GM18868 (cell line): ENCODE data around the gene HLA-E.
"Not testable (repeated sequence)": the region's sequence is repeated elsewhere in the genome, so short reads cannot be mapped to it uniquely, and the experiment has no call there.

Source experiments
- ATAC-seq: cut with Tn5 transposase; IDR thresholded peaks from one replicate; pipeline ENCODE4 v1.9.1; 2021; ENCODE audit warnings: mild to moderate bottlenecking, moderate library complexity; ENCODE audit not compliant: unreplicated experiment

HLA-E gene

GRCh38 chr6:30500421-30501355 lies 11.4 kb downstream of the HLA-E start:
- ATAC-seq: no peak

- ATAC-seq: no peak
Measured at GRCh38 chr6:30507849-30508827, 18.8 kb downstream of the HLA-E start.

DNA sequence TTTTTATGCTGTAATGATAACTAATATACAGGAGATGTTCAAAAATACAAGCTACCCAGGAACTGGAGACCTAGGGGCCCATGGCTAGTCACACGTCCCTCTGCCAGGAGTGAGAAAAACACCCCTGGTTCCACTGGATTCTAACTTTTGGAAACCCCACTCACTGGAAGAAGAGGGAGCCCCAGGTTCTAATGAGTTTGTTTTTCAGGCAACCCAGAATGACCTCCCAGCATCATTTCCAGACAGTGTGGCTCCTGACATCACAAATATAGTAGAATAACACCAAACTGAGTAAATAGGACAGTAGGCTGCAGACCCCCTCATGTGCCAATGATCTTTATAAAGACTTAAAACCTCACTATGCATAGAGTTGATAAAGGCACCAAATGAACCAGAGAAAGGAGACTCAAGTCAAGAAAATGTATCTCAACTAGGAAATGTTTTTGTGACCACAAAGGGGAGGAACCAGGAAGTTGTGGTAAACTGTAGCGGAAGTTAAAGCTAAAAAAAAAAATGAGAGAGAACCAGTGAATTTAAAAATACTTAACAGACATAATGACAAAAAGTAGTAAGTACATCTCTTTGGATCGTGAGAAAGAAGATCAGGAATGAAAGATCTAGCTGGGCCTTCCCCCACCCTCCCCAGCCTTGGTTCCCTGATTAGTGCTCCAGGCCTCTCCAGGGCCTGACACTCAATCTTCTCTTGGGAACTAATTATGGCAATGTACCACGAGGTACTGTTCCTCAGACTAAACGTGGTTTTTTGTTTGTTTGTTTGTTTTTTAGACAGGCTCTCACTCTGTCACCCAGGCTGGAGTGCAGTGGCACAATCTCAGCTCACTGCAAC lies 19.8 kb downstream of the HLA-E start:
- no peak for ATAC-seq

DNA sequence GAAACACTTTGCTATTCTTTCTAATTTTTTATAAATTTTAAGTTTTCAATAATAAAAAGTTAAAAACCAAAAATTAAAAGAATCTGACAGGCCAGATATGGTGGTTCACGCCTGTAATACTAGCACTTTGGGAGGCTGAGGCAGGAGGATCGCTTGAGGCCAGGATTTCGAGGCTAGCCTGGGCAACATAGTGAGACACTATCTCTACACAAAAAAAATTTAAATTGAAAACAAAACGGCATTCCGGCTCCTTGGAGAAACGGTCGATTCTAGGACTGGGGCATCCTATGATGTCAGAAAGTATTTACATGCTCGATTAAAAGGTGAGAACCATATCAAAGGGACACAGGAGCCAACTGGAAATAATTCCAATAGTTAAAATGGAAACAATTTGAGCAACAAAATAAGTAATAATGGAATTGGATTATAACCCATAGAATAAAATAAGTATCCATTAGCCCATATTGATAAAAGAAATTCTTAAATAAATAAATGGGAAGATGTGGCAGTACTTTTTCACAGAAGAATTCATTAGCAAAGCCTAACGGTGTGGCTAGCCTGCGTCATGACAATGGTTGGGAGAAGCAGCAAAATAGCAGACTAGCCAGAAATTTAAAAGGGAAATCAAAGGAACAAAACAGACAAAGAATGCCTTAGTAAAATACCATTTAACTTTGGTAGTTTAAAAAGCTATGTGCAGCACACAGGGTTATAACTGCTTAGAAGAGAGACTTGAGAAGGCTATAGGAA lies 21.3 kb downstream of the HLA-E start:
- no peak for ATAC-seq

DNA sequence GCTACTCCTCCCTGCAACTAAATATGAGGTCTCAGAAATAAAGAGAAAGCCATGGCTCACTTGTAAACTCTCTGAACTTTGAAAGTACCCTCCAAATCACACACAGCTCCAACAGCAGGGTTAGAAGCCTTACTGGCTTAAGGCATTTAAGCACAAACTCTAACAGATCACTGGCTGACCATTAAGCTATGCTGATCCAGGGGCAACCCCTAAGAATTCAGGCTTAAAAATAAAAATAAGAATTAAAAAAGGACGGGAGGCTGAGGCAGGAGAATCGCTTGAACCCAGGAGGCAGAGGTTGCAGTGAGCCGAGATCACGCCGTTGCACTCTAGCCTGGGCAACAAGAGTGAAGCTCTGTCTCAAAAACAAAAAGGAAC lies 21.8 kb downstream of the HLA-E start:
- no peak for ATAC-seq

GRCh38 chr6:30513451-30513850 lies 24.1 kb downstream of the HLA-E start:
- no peak for ATAC-seq

DNA sequence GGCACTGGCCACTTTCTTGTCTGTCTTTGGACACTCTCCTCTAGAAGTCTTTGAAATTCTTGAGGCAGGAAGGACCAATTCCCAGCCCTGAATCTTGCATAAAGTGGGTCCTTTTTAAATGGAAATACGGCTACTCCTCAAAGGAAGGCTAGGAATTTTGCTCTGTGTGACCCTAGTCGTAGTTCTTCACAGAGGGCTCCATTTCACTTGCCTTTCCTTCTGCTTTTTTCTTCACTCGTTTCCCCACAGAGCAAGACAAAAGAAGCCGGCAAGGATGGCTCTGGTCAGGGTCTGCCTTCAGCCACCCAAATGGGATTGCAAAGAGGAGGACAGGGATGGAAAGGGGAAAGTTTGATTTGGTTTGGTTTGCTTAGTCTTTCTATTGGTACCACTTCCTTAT lies 25.8 kb downstream of the HLA-E start:
- ATAC-seq: no peak

GRCh38 chr6:30515944-30516753 lies 26.8 kb downstream of the HLA-E start:
- ATAC-seq: peak; percentile 78

DNA sequence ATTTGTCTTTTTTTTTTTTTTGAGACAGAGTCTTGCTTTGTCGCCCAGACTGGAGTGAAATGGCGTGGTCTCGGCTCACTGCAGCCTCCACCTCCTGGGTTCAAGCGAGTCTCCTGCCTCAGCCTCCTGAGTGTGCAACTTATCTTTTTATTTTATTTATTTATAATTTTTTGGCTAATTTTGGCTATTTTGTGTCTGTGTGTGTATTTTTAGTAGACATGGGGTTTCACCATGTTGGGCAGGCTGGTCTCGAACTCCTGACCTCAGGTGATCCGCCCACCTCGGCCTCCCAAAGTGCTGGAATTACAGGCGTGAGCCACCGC lies 27.4 kb downstream of the HLA-E start:
- not testable (repeated sequence) for ATAC-seq

DNA sequence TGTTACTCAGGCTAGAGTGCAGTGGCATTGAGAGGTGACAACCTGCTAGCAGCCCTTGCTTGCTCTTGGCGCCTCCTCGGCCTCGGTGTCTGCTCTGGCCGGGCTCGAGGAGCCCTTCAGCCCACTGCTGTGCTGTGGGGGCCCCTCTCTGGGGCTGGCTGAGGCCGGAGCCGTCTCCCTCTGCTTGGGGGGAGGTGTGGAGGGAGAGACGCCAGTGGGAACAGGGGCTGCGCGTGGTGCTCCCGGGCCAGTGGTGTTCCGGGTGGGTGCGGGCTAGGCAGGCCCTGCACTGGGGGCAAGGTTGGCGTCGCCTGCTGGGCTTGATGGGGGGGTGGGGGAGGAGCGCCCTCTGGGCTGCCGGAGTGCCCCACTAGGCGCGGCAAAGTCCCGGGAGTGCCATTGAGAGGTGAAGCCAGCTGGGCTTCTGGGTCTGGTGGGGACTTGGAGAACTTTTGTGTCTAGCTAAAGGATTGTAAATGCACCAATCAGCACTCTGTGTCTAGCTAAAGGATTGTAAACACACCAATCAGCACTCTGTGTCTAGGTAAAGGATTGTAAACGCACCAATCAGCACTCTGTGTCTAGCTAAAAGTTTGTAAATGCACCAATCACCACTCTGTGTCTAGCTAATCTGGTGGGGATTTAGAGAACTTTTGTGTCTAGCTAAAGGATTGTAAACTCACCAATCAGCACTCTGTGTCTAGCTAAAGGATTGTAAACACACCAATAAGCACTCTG lies 28.6 kb downstream of the HLA-E start:
- not testable (repeated sequence) for ATAC-seq

DNA sequence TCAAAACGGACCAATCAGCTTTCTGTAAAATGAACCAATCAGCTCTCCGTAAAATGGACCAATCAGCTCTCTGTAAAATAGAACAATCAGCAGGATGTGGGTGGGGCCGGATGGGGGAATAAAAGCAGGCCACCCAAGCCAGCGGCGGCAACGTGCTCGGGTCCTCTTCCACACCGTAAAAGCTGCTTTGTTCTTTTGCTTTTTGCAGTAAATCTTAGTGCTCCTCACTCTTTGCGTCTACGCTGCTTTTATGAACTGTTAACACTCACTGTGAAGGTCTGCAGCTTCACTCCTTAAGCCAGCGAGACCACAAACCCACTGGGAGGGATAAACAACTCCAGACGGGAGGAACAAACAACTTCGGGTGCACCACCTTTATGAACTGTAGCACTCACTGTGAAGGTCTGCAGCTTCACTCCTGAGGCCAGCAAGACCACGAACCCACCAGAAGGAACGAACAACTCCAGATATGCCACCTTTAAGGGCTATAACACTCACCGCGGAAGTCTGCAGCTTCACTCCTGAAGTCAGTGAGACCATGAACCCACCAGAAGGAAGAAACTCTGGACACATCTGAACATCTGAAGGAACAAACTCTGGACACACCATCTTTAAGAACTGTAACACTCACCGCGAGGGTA lies 29.3 kb downstream of the HLA-E start:
- not testable (repeated sequence) for ATAC-seq

- ATAC-seq: no peak
Measured at GRCh38 chr6:30520522-30520921, 31.2 kb downstream of the HLA-E start.

GRCh38 chr6:30521082-30521481 lies 31.8 kb downstream of the HLA-E start:
- ATAC-seq: not testable (repeated sequence)

DNA sequence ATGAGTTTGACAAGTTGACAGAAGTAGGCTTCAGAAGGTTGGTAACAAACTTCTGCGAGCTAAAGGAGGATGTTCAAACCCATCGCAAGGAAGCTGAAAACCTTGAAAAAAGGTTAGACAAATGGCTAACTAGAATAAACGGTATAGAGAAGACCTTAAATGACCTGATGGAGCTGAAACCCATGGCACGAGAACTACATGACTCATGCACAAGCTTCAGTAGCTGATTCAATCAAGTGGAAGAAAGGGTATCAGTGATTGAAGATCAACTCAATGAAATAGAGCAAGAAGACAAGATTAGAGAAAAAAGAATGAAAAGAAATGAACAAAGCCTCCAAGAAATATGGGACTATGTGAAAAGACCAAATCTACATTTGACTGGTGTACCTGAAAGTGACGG lies 32.6 kb downstream of the HLA-E start:
- ATAC-seq: not testable (repeated sequence)

DNA sequence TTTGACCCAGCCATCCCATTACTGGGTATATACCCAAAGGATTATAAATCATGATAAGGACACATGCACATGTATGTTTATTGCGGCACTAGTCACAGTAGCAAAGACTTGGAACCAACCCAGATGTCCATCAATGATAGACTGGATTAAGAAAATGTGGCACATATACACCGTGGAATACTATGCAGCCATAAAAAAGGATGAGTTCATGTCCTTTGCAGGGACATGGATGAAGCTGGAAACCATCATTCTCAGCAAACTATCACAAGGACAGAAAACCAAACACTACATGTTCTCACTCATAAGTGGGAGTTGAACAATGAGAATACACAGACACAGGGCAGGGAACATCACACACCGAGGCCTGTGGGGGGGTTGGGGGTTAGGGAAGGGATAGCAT lies 37.1 kb downstream of the HLA-E start:
- not testable (repeated sequence) for ATAC-seq

DNA sequence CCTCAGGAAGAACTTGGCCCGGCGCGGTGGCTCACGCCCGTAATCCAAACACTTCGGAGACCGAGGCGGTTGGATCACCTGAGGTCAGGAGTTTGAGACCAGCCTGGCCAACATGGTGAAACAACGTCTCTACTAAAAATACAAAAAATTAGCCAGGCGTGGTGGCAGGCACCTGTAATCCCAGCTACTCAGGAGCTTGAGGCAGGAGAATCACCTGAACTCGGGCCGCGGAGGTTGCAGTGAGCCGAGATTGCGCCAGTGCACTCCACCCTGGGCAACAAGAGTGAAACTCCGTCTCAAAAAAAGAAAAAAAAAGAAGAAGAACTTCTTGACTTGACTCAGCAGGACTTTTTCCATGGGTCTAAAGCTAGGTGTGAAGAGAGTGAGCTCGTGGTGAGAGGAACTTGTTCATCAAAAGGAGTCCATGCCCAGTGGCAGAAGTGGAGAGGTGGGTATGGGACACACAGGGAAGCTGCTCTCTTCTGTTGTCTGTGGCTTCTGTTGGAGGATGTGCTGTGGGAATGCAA lies 40.1 kb downstream of the HLA-E start:
- ATAC-seq: not testable (repeated sequence)

- no peak for ATAC-seq
Measured at GRCh38 chr6:30530014-30530413, 40.7 kb downstream of the HLA-E start.
